GM18907 (cell line): ENCODE data around the gene NPIPB6.

Source experiments
- ATAC-seq: cut with Tn5 transposase; IDR thresholded peaks from one replicate; pipeline ENCODE4 v1.9.1; 2021; ENCODE audit warnings: mild to moderate bottlenecking, moderate library complexity; ENCODE audit not compliant: unreplicated experiment

NPIPB6 gene

GRCh38 chr16:28324235-28324886 is 38.9 kb downstream of the NPIPB6 start:
- no peak for ATAC-seq

DNA sequence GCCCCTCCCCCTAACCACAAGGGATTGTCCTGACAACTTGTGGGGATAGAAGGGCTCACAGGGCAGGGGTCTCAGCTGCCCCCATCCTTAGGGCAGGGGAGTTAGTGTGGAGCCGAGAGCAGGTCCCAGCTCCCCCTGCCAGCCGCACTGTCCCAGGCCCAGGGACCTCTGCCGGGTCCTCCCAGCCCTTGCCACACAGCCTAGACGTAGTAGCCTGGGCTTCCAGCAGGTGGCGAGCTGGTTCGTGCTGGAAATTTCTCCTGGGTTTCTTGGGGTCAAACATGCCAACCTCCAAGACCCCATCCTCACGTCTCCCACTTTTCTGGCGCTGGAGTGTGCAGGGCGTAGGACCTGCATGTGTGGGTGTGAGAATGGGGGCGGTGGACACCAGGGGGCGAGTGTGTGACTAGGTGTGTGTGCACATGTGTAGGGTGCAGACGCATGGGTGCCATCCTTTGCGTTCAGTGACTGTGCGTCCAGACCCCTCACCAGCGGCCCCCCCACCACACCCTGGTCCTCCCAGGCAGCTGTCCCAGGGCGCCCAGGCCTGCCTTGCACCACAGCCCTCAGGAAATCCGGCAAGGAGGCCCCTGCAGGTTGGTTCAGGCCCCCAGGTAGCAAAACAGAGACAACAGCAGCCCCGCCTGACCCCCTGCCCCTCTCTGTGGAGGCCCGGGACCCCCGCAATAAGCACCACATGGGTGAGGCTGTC is 41.5 kb downstream of the NPIPB6 start:
- no peak for ATAC-seq

GRCh38 chr16:28320741-28321140 is 42.6 kb downstream of the NPIPB6 start:
- ATAC-seq = no peak

DNA sequence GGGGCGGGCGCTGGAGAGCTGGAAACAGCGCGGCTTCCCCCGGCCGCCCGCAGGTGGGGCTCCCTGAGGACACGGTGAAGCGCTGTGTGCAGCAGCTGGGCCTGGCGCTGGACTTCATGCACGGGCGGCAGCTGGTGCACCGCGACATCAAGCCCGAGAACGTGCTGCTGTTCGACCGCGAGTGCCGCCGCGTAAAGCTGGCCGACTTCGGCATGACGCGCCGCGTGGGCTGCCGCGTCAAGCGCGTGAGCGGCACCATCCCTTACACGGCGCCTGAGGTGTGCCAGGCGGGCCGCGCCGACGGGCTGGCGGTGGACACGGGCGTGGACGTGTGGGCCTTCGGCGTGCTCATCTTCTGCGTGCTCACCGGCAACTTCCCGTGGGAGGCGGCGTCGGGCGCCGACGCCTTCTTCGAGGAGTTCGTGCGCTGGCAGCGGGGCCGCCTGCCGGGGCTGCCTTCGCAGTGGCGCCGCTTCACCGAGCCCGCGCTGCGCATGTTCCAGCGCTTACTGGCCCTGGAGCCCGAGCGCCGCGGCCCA is 43.2 kb downstream of the NPIPB6 start:
- no peak for ATAC-seq

DNA sequence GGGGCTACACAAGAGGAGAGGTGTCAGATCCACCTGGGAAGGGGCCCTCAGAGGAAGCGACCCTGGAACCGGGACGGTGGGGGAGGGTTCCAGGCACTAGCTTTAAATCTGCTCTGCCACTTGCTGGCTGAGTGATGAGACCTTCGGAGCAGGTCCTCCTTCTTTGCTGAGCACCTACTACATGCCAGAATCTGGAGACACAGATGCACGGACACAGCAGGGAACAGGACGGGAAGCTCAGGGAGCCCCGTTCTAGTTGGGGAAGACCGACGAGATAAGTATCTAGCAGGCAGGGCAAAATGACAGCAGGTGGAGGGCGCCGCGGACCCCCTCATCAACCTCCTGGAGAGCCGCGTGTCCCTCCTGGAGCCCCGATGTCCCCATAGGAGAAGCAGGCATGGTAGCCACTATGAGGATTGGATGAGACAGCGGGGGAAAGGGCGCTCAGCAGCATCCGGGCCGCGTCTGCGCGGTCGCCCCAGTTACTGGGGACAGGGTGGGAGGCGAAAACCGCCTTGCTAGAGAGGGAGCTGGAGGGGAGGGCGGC is 43.8 kb downstream of the NPIPB6 start:
- no peak for ATAC-seq

DNA sequence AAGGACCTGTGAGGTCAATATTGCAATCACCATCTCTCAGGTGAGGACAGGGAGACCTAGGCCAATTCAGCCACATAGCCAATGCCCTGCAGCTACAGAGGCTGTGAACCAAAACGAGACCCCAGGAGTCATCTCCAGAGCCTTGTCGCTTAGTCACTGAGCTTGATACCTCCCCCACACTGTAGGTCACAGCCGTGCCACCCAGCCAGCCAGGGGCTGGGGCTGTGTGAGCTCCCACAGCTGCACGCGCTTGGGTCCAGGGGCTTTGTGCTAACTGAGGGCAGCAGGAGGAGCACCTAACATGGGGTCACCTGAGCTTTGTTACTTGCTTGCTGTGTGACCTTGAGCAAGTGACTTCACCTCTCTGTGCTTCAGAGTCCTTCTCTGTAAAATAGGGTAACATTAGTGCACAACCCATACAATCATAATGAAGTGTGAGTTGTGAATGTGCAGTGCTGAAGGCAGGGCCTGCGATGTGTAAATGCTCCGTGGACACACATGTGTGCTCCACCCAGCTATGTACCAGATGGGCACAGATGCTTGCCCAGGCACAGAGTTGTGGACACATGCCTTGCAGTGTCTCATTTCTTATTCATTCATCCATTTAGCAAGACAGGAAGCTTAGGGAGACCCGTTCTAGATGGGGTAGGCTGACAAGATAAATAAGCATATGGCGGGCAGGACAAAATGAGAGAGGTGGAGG is 45.1 kb downstream of the NPIPB6 start:
- no peak for ATAC-seq

DNA sequence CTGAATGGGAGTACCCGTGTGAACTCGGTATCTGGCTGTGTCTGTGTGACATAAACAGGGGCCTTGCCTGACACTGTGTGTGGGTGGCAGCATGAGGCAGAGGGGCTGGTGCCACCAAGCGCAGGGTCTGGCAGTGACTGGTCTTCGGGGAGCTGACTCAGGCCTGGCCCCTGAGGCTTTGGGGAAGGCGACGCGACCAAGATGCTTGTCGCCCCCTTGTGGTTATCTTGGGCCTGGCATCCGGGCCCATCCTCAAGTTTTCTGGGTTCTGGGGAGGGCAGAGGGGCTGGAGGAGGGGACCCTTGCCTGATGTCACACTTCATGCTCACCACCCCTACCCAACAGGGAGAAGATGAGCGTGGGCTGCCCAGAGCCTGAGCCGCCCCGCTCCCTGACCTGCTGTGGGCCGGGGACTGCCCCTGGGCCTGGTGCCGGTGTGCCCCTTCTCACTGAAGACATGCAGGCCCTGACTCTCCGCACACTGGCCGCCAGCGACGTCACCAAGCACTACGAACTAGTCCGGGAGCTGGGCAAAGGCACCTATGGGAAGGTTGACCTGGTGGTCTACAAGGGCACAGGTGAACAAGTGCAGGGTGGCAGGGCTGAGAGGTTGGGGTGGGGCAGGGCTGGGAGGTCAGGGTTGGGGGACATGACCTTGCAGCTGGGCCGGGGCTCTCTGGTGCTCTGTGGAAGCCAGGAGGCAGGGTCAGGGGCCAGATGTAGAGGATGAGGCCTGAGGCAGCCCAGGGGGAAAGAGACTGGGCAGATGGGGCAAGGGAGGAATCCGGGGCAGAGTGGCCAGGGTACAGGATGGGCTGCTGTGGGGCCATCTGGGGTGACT is 46.0 kb downstream of the NPIPB6 start:
- no peak for ATAC-seq

GRCh38 chr16:28316054-28316453 is 47.3 kb downstream of the NPIPB6 start:
- ATAC-seq = no peak

GRCh38 chr16:28313587-28313986 is 49.7 kb downstream of the NPIPB6 start:
- no peak for ATAC-seq

DNA sequence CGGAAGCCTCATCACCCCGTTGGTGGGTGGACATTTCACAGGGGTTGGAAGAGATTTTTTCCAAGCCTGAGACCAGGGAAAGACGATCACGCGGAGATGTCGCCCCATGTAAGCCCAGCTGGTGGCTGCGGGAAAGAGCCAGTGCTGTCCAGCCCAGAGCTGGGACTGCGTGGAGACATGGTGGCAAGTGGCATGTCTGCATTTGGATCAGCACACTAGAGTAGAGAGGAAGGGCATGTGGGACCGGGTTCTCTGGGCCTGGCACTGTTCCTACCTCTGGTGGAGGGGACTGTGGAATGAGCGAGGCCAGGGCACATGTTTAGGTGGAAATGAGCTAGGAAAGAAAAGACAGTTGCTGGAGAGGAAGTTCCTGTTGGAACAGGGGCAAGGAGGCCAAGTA is 51.0 kb downstream of the NPIPB6 start:
- ATAC-seq = no peak

DNA sequence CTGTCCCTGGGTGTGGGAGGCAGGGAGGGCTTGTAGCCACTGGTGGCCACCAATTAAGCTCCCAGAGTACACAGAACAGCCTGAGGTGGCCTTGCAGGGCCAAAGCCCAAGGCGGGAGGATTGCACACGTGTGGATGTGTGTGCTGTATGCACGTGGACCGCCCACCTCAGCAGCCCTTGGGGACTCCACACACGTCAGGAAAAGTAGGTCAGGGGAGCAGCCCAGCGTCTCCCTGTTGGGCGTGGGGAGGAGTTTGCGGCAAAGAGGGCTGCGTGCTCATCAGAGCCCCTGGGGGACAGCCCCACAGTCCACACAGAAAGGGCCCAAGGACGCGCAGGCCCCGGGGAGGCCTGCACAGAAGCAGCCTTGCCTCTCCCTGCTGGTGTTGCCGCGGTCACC is 51.4 kb downstream of the NPIPB6 start:
- no peak for ATAC-seq

- ATAC-seq = no peak
These were observed 51.9 kb downstream of the NPIPB6 start for GRCh38 chr16:28311413-28311812.

DNA sequence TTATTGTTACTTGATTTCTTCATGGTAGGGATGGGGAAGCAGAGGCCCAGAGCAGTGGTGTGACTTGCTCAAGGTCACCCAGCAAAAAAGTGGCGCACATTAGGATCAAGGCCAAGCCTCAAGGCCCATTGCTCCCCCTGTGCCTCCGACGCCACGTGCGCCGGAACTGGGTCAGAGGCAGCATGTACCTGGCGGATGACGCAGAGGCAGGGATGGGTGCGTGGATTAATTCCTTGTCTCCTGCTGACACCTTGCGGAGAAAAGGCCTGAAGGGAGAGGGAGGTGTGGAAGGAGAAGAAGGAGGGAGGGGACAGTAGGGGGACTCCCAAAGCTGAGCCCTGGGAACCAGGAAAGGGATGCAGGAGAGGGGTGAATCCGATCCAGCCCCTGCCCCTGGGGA is 52.5 kb downstream of the NPIPB6 start:
- ATAC-seq = no peak

- no peak for ATAC-seq
These were observed 53.4 kb downstream of the NPIPB6 start for GRCh38 chr16:28309811-28310311.

DNA sequence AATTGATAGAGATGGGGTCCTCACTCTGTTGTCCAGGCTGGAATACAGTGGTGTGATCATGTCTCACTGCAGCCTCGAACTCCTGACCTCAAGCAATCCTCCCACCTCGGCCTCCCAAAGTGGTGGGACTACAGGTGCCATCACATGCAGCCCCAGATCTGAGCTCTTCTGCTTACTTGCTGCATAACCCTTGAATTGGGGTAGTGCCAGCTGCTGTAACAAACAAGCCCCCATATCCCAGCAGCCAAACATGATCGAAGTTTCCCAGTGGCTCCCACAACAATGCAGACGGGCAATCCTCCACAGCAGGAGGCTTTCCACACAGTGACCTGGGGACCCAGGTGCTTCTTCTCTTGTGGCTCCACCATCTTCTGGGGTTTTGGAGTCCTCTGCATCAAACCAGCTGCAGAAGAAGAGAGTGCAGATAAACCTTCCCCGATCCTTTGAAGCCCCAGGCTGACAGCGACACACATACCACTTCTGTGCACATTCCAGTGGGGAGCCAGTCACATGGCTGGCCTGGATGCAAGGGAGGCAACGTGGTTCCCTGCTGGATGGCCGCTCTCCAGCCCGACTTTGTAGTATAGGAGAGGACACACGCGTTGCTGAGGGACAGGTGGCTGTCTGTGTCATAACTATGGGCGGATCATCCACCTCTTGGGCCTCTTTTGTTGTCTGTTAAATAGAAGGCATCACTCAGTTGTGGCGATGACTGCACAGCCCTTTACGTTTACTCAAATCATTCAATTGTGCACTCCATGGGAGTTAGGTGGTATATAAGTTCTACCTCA is 54.3 kb downstream of the NPIPB6 start:
- no peak for ATAC-seq

- ATAC-seq = no peak
These were observed 55.4 kb downstream of the NPIPB6 start for GRCh38 chr16:28307936-28308335.

DNA sequence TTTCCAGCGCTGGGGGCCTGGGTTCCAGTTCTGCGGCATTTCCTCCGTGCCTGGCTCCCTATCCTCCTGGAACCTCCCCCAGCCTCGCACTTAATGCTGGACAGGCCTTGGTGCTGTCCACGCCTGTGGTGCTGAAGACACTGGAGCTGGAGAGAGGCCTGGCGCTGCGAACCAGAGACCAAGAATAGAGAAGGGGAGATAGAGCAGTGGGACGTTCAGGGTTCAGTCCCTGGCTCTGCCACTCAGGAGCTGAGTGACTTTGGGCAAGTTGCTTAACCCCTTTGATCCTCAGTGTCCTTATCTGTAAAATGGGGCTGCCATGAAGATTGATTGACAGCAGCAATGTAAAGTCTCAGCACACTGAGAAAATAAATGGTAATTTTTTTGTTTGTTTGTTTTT is 59.1 kb downstream of the NPIPB6 start:
- ATAC-seq = no peak

DNA sequence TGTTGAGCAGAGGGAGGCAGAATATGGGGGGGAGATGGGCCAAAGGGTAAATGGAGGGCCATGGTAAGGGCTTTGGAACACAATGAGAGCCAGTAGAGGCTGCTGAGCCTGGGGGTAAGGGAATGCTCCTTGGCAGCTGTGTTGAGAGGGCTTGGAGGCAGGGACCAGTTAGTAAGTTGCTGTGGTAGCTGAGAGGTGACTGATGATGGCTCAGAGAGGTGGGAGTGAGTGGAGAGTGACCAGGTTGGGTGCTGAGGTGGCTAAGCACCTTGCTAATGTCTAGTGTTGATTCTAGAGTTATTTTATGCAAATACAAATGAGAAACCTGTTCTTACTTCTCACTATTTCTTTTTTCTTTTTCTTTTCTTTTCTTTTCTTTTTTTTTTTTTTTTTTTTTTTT is 60.2 kb downstream of the NPIPB6 start:
- no peak for ATAC-seq

- no peak for ATAC-seq
These were observed 61.7 kb downstream of the NPIPB6 start for GRCh38 chr16:28301620-28302019.

DNA sequence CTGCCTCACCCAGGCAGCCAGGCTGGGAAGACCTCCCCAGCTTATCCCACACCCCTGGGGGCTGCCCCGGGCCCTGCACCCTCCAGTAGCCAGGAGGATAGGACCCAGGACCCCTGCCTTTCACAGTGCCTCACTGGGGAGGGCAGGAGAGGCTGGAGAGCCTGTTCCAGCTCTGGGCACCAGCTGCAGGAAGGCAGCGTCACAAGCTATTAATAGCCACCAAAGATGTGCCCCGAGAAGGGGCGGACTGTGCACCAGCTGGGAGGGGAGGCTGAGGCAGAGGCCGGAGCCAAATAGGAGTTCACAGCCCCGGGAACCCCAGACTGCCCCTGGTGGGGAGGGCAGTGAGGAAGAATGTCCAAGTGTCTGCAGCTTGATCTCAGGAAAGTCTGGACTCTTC is 62.2 kb downstream of the NPIPB6 start:
- no peak for ATAC-seq
